Gastrocnemius medialis (tissue), 4 donors: ENCODE data around the gene IPCEF1. TPM values are rescaled to one million over a fixed set of nuclear protein-coding genes. Genes with fewer than 3 reads are reported as not detected.
A peak's percentile ranks its signal among the peaks of the same experiment; 100 is the strongest.

ENCODE experiments used
- ATAC-seq, 2 donors: fragments of 150-250 bp; one replicate each; pipeline ENCODE4 v1.9.1; 2016
- DNase-seq, 2 donors: peaks; one replicate each; pipeline ENCODE4 v3.0.0-alpha.2; 2019
- H3K27ac ChIP-seq, 4 donors: fragments of 200-600 bp; sonication (generic); 1 replicate in 1 of 4; 2 replicates in 3 of 4; pipeline ENCODE4 v1.5.1; 2016 to 2018; ENCODE audit warnings: mild to moderate bottlenecking in 2 of 4, moderate library complexity in 1 of 4
- H3K27me3 ChIP-seq, 3 donors: fragments of 200-600 bp; sonication (generic) in 2 of 3; 1 replicate in 1 of 3; 2 replicates in 2 of 3; pipeline versions ENCODE4 v1.5.1 to v1.6.0; 2016 to 2019; ENCODE audit warnings: mild to moderate bottlenecking in 1 of 3, moderate library complexity in 1 of 3
- H3K36me3 ChIP-seq, 2 donors: fragments of 200-600 bp; sonication (generic) in 1 of 2; one replicate each; pipeline ENCODE4 v1.5.1; 2017 to 2018
- H3K4me1 ChIP-seq, 2 donors: fragments of 200-600 bp; sonication (generic) in 1 of 2; one replicate each; pipeline ENCODE4 v1.5.1; 2016 to 2017; ENCODE audit warnings: mild to moderate bottlenecking in 2 of 2
- H3K4me3 ChIP-seq, 4 donors: fragments of 200-600 bp; sonication (generic) in 3 of 4; 1 replicate in 1 of 4; 2 replicates in 3 of 4; pipeline ENCODE4 v1.5.1; 2016 to 2019; ENCODE audit warnings: mild to moderate bottlenecking in 2 of 4
- H3K9me3 ChIP-seq, 3 donors: fragments of 200-600 bp; sonication (generic) in 2 of 3; 1 replicate in 1 of 3; 2 replicates in 2 of 3; pipeline ENCODE4 v1.5.1; 2016 to 2019
- CTCF ChIP-seq, 5 experiments: fragments of 450-650 bp in 3 of 5; fragments of 200-600 bp in 2 of 5; sonication (generic) in 2 of 5; IDR thresholded peaks in 4 of 5; conservative IDR thresholded peaks in 1 of 5; 1 replicate in 4 of 5; 2 replicates in 1 of 5; pipeline ENCODE4 v1.5.1; 2016 to 2019; ENCODE audit warnings: antibody characterized with exemption in 5 of 5, mild to moderate bottlenecking in 3 of 5, moderate library complexity in 3 of 5
- POLR2A ChIP-seq, 2 donors: fragments of 450-650 bp; IDR thresholded peaks; one replicate each; pipeline ENCODE4 v1.6.1; 2017; ENCODE audit warnings: antibody characterized with exemption in 2 of 2, mild to moderate bottlenecking in 2 of 2, moderate library complexity in 2 of 2
- in situ Hi-C, 4 donors: fragments of 200-750 bp; cut with MboI; loops; one replicate each; pipeline versions ENCODE4 v1.15.0 to v1.8.0; 2017; ENCODE audit warnings: low sequenced_read_pairs in 4 of 4
- intact Hi-C: fragments of 100-400 bp; cut with DNase I; formaldehyde crosslinking; loops from one replicate; pipeline ENCODE4 v1.15.1; 2023; ENCODE audit warnings: low total_unique reads
- total RNA-seq, 4 donors: library from RNA; depleted of rRNA; stranded (reverse); fragments of >200 nt; gene quantifications; one replicate each; pipeline versions ENCODE4 v1.1.0 to v1.2.3, GENCODE V29; 2016

IPCEF1 gene
- total RNA-seq, 4 donors from 2014 or later = 0.24 to 0.85 TPM; not detected in 2

DNA sequence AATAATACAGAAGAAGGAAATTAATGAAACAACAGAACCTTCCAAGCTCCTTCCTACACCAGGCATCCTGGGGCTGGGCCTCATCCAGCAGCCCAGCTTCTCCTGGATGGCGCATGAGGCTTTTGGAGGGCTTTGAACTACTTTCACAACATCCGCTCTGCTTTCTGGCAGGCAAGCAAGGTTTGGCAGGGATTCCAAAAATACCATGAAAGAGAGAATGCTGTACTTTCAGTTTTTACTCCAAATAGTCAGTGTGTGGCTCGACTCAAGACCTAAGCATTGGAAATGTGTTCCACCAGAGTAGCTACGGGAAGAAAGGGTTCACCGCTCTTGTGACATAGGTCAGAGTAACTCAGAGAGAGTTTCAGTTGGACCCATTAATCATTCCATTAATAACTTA, 192.2 kb downstream of the IPCEF1 start:
- DNase-seq = no peak
- H3K36me3 ChIP-seq = no peaks in the 10 kb centered on the region
- ATAC-seq = no peak
- intact Hi-C loops (loop anchor here (1.0 kb wide), 1 partner anchor 21 kb away; no protein-coding TSS in a partner anchor), in situ Hi-C loops (loop anchor here in 1 of 4 donors (25.0 kb wide), 1 partner anchor 248 kb away; no protein-coding TSS in a partner anchor)
- TF ChIP-seq CTCF (IDR thresholded peaks at IDR 0.05 in 4 of 5, conservative IDR thresholded peaks at IDR 0.05 in 1 of 5) = no peak
- TF ChIP-seq POLR2A (IDR thresholded peaks at IDR 0.05) = no peak
- H3K9me3 ChIP-seq = no peaks in the 10 kb centered on the region
- no peak overlapping the region for H3K27ac ChIP-seq
- no peaks in the 10 kb centered on the region for H3K4me1 ChIP-seq
- H3K27me3 ChIP-seq = no peaks in the 10 kb centered on the region
- no peak overlapping the region for H3K4me3 ChIP-seq

DNA sequence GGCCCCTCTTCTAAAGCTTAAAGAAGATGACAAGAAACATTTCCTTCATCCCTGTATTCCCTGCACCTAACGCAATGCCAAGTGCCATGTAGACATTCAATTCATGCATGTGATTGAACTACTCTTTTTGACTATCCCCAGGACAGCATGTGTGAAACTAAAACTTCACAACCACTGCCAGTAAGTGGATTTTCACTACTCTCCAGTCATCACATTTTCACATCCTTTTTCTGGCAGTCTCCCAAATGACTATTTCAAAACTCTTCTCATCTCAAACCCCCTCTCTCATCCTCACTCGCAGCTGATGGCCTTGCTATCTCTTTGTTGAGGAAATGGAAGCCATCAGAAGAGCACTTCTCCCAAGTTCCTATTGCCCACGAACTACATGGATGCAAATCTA, 194.9 kb downstream of the IPCEF1 start:
- Histone ChIP-seq H3K36me3 (no peaks in the 10 kb centered on the region), H3K9me3 (no peaks in the 10 kb centered on the region), H3K4me3 (no peak overlapping the region), H3K27me3 (no peaks in the 10 kb centered on the region), H3K4me1 (no peaks in the 10 kb centered on the region), H3K27ac (no peak overlapping the region)
- intact Hi-C loops (no loop called here), in situ Hi-C loops (loop anchor here in 1 of 4 donors (25.0 kb wide), 1 partner anchor 251 kb away; no protein-coding TSS in a partner anchor)
- DNase-seq (no peak), ATAC-seq (no peak)
- TF ChIP-seq CTCF (IDR thresholded peaks at IDR 0.05 in 4 of 5, conservative IDR thresholded peaks at IDR 0.05 in 1 of 5) = no peak
- TF ChIP-seq POLR2A (IDR thresholded peaks at IDR 0.05) = no peak

DNA sequence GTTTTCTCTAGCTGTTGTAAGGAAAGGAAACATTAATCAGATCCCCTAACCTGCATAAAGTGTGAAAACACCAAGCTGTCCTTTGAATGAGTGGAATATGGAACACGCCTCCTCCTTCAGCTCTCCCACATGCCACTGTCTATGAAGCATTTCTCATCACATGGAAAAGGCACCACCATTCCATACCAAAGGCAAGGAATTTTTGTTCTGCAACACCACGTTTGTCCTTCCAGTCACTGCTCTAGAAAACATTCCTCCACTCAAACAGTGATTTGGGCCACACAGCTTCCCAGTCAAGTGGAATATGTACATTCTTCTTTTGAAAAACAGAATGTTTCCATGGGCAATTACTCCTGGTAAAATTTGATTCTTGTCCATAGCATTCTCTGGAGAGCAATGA, 197.5 kb downstream of the IPCEF1 start:
- intact Hi-C loops (no loop called here), in situ Hi-C loops (loop anchor here in 3 of 4 donors (5.0 to 25.0 kb wide), 5 partner anchors 113 to 256 kb away; no protein-coding TSS in a partner anchor)
- Histone ChIP-seq H3K36me3 (no peaks in the 10 kb centered on the region), H3K4me1 (no peaks in the 10 kb centered on the region), H3K4me3 (no peak overlapping the region), H3K27me3 (no peaks in the 10 kb centered on the region), H3K27ac (no peak overlapping the region), H3K9me3 (no peaks in the 10 kb centered on the region)
- ATAC-seq (no peak), DNase-seq (no peak)
- TF ChIP-seq POLR2A (IDR thresholded peaks at IDR 0.05) (no peak), CTCF (IDR thresholded peaks at IDR 0.05 in 4 of 5, conservative IDR thresholded peaks at IDR 0.05 in 1 of 5) (no peak)

DNA sequence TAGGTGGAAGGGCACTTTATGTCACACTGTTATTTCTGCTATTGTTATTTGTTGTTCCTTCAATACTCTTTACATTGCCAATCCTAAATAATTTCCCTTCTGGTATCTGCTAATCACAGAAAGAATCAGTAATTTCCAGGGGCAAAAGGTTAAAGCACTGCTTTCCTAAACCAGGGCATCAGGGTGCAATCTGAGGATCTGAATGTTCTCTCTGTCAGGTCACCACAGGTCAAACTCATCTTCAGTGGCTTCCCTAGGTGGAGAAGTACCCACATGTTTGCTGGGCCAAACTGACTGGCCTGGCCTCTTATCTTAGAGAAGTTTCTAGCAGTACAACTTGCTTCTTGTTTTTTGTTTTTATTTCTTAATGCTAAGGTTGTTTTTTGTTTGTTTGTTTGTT, 198.9 kb downstream of the IPCEF1 start:
- in situ Hi-C loops (loop anchor here in 3 of 4 donors (5.0 to 25.0 kb wide), 5 partner anchors 115 to 257 kb away; no protein-coding TSS in a partner anchor), intact Hi-C loops (no loop called here)
- Histone ChIP-seq H3K9me3 (no peaks in the 10 kb centered on the region), H3K4me1 (no peaks in the 10 kb centered on the region), H3K36me3 (no peaks in the 10 kb centered on the region), H3K27me3 (no peaks in the 10 kb centered on the region), H3K27ac (no peak overlapping the region), H3K4me3 (no peak overlapping the region)
- ATAC-seq = no peak
- no peak for DNase-seq
- TF ChIP-seq POLR2A (IDR thresholded peaks at IDR 0.05) = no peak
- TF ChIP-seq CTCF (IDR thresholded peaks at IDR 0.05 in 4 of 5, conservative IDR thresholded peaks at IDR 0.05 in 1 of 5) = no peak

DNA sequence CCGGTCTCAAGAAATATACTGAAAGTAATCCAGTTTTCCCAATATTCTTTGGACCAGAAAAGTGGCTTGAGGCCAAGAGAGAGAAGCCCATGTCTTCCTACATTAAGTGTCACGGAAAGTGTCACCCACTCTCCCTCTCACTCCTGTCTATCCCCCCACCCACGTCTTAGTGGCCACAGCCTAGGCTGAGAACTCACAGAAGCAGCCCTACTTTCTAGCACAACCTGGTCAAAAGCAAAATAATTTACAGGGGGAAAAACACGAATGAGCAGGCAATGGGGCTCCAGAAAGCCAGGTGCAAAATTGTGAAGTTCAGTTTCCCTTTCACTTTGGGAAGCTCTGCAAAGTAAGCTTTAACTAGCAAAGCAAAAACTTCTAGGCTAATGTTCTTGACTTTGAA, 199.5 kb downstream of the IPCEF1 start:
- H3K4me3 ChIP-seq = peak overlapping the region in 2 of 4 donors; percentile 9 to 19
- H3K4me1 ChIP-seq = no peaks in the 10 kb centered on the region
- no peaks in the 10 kb centered on the region for H3K27me3 ChIP-seq
- ATAC-seq (no peak), DNase-seq (no peak)
- TF ChIP-seq CTCF (IDR thresholded peaks at IDR 0.05 in 4 of 5, conservative IDR thresholded peaks at IDR 0.05 in 1 of 5) = no peak
- no peak for TF ChIP-seq POLR2A (IDR thresholded peaks at IDR 0.05)
- intact Hi-C loops (no loop called here), in situ Hi-C loops (loop anchor here in 3 of 4 donors (5.0 to 25.0 kb wide), 5 partner anchors 115 to 258 kb away; no protein-coding TSS in a partner anchor)
- no peaks in the 10 kb centered on the region for H3K9me3 ChIP-seq
- H3K36me3 ChIP-seq = no peaks in the 10 kb centered on the region
- H3K27ac ChIP-seq = no peak overlapping the region
